TTC549 (cell line): Measurements from ENCODE around the gene CEP290.
"Not testable (repeated sequence)": the region's sequence is repeated elsewhere in the genome, so short reads cannot be mapped to it uniquely, and the experiment has no call there.

Experiments
- FAIRE-seq: peaks from 2 replicates; lab custom pipeline; 2012; peaks lifted over from hg19 to GRCh38; lab: Jason Lieb, UNC

Gene CEP290

GRCh38 chr12:88036353-88036965 is 105.4 kb downstream of the CEP290 start:
- FAIRE-seq: no peak

GRCh38 chr12:88035907-88036289 is 106.0 kb downstream of the CEP290 start:
- FAIRE-seq: no peak

- peak; percentile 50 for FAIRE-seq
Measured at GRCh38 chr12:88035271-88035906, 106.5 kb downstream of the CEP290 start.

GRCh38 chr12:88031161-88031560 is 110.7 kb downstream of the CEP290 start:
- not testable (repeated sequence) for FAIRE-seq

- no peak for FAIRE-seq
Measured at GRCh38 chr12:88029093-88029665, 112.7 kb downstream of the CEP290 start, which contains the start of gene C12orf50. C12orf50 (minus strand) TSS chr12:88029401; CDS start chr12:88026962, 2,439 bp downstream.

GRCh38 chr12:88026196-88026595 is 115.7 kb downstream of the CEP290 start:
- FAIRE-seq: no peak

- FAIRE-seq: no peak
Measured at GRCh38 chr12:88017964-88018363, 123.9 kb downstream of the CEP290 start.

- FAIRE-seq: no peak
Measured at GRCh38 chr12:88015825-88016224, 126.1 kb downstream of the CEP290 start.

- no peak for FAIRE-seq
Measured at GRCh38 chr12:88011755-88012154, 130.1 kb downstream of the CEP290 start.

GRCh38 chr12:88006351-88006750 is 135.5 kb downstream of the CEP290 start:
- FAIRE-seq: no peak

- FAIRE-seq: no peak
Measured at GRCh38 chr12:88001327-88001726, 140.6 kb downstream of the CEP290 start.
